PFSK-1 (cell line): Measurements from ENCODE around the gene BPI.

Source experiments
- POLR2AphosphoS5 ChIP-seq: IDR thresholded peaks from 2 replicates; pipeline ENCODE4 v1.6.1; 2012; ENCODE audit warnings: low read depth, mild to moderate bottlenecking, control low read depth, low read length, moderate library complexity
- REST ChIP-seq, 2 experiments: IDR thresholded peaks; 2 replicates each; pipeline versions ENCODE4 v1.6.1 to v1.8.0; 2011 to 2012; ENCODE audit warnings: low read depth in 2 of 2, low read length in 2 of 2, control low read depth in 1 of 2, inconsistent platforms in 1 of 2, mild to moderate bottlenecking in 1 of 2, moderate library complexity in 1 of 2; ENCODE audit not compliant: insufficient read depth in 1 of 2
- SIN3A ChIP-seq: IDR thresholded peaks from 2 replicates; pipeline ENCODE4 v1.6.1; 2012; ENCODE audit warnings: mild to moderate bottlenecking, low read length, moderate library complexity, borderline replicate concordance; ENCODE audit not compliant: insufficient read depth

GRCh38 chr20:38320221-38320620 lies 16.3 kb downstream of the BPI start:
- TF ChIP-seq SIN3A (no peak), REST (IDR thresholded peaks at IDR 0.05; ENCODE audit: insufficient read depth in 1 of 2, low read depth in 2 of 2, low read length in 2 of 2) (no peak), POLR2AphosphoS5 (no peak; the same call in 1 of the 2 replicates)
